Dendritic cell treated with granulocyte-macrophage colony-stimulating factor and Interleukin-4, amounts not matched to agents 40 ng/mL and 50 ng/mL, for 4 days (primary cell): ENCODE data around the gene PHF2.

Experiments used
- H3K27ac Mint-ChIP-seq: one replicate; pipeline ENCODE4 v1.8.0; 2022; ENCODE audit warnings: mild to moderate bottlenecking, mixed read lengths
- H3K27me3 Mint-ChIP-seq: one replicate; pipeline ENCODE4 v1.8.0; 2022; ENCODE audit warnings: mild to moderate bottlenecking, mixed read lengths
- H3K36me3 Mint-ChIP-seq: one replicate; pipeline ENCODE4 v1.8.0; 2022; ENCODE audit warnings: low read depth, mixed read lengths
- H3K4me1 Mint-ChIP-seq: one replicate; pipeline ENCODE4 v1.8.0; 2022; ENCODE audit warnings: low read depth, mixed read lengths
- H3K4me3 Mint-ChIP-seq: one replicate; pipeline ENCODE4 v1.8.0; 2022; ENCODE audit warnings: mild to moderate bottlenecking, moderate library complexity, mixed read lengths
- H3K9me3 Mint-ChIP-seq: one replicate; pipeline ENCODE4 v1.8.0; 2022; ENCODE audit warnings: mixed read lengths
- intact Hi-C: fragments of 100-400 bp; cut with micrococcal nuclease; formaldehyde crosslinking; loops from one replicate; pipeline ENCODE4 v1.15.0; 2022

The PHF2 gene

GRCh38 chr9:93624977-93625376 lies 48.6 kb downstream of the PHF2 start:
- Mint-ChIP-seq H3K4me1 (no peaks in the 10 kb centered on the region), H3K27ac (no peak overlapping the region), H3K36me3 (peaks cover 17% of the 10 kb centered on the region), H3K9me3 (peaks cover 10% of the 10 kb centered on the region), H3K27me3 (no peaks in the 10 kb centered on the region), H3K4me3 (no peak overlapping the region)
- intact Hi-C loops, result no loop called here

- peaks cover 10% of the 10 kb centered on the region for H3K9me3 Mint-ChIP-seq
- no peaks in the 10 kb centered on the region for H3K4me1 Mint-ChIP-seq
- H3K36me3 Mint-ChIP-seq, result peaks cover 64% of the 10 kb centered on the region
- no peak overlapping the region for H3K27ac Mint-ChIP-seq
- no peak overlapping the region for H3K4me3 Mint-ChIP-seq
- H3K27me3 Mint-ChIP-seq, result no peaks in the 10 kb centered on the region
- intact Hi-C loops, result no loop called here
Observed at GRCh38 chr9:93629920-93630319, 53.5 kb downstream of the PHF2 start.

- intact Hi-C loops, result no loop called here
- H3K4me3 Mint-ChIP-seq, result no peak overlapping the region
- H3K4me1 Mint-ChIP-seq, result no peaks in the 10 kb centered on the region
- H3K9me3 Mint-ChIP-seq, result peaks cover 10% of the 10 kb centered on the region
- no peaks in the 10 kb centered on the region for H3K27me3 Mint-ChIP-seq
- H3K36me3 Mint-ChIP-seq, result peaks cover 74% of the 10 kb centered on the region
- H3K27ac Mint-ChIP-seq, result no peak overlapping the region
Observed at GRCh38 chr9:93630806-93631411, 54.5 kb downstream of the PHF2 start.

- Mint-ChIP-seq H3K9me3 (peaks cover 12% of the 10 kb centered on the region), H3K4me1 (no peaks in the 10 kb centered on the region), H3K4me3 (no peak overlapping the region), H3K36me3 (peaks cover 90% of the 10 kb centered on the region), H3K27me3 (no peaks in the 10 kb centered on the region), H3K27ac (no peak overlapping the region)
- intact Hi-C loops, result no loop called here
Observed at GRCh38 chr9:93633492-93634221, 57.3 kb downstream of the PHF2 start.

- Mint-ChIP-seq H3K27me3 (no peaks in the 10 kb centered on the region), H3K36me3 (peaks cover 96% of the 10 kb centered on the region), H3K4me1 (no peaks in the 10 kb centered on the region), H3K27ac (no peak overlapping the region), H3K4me3 (no peak overlapping the region), H3K9me3 (peaks cover 12% of the 10 kb centered on the region)
- intact Hi-C loops, result no loop called here
Observed at GRCh38 chr9:93634311-93635185, 58.2 kb downstream of the PHF2 start.

- H3K4me1 Mint-ChIP-seq, result peaks cover 5% of the 10 kb centered on the region
- H3K27me3 Mint-ChIP-seq, result no peaks in the 10 kb centered on the region
- H3K27ac Mint-ChIP-seq, result no peak overlapping the region
- H3K36me3 Mint-ChIP-seq, result peaks cover 96% of the 10 kb centered on the region
- no peak overlapping the region for H3K4me3 Mint-ChIP-seq
- peaks cover 12% of the 10 kb centered on the region for H3K9me3 Mint-ChIP-seq
- intact Hi-C loops, result no loop called here
Observed at GRCh38 chr9:93635186-93636107, 59.1 kb downstream of the PHF2 start.

GRCh38 chr9:93636172-93636661 lies 59.8 kb downstream of the PHF2 start:
- peaks cover 12% of the 10 kb centered on the region for H3K9me3 Mint-ChIP-seq
- no peak overlapping the region for H3K4me3 Mint-ChIP-seq
- H3K4me1 Mint-ChIP-seq, result peaks cover 9% of the 10 kb centered on the region
- no peaks in the 10 kb centered on the region for H3K27me3 Mint-ChIP-seq
- intact Hi-C loops, result no loop called here
- H3K27ac Mint-ChIP-seq, result no peak overlapping the region
- peaks cover 96% of the 10 kb centered on the region for H3K36me3 Mint-ChIP-seq

- no peaks in the 10 kb centered on the region for H3K27me3 Mint-ChIP-seq
- H3K9me3 Mint-ChIP-seq, result peaks cover 12% of the 10 kb centered on the region
- intact Hi-C loops, result no loop called here
- H3K4me3 Mint-ChIP-seq, result no peak overlapping the region
- H3K27ac Mint-ChIP-seq, result no peak overlapping the region
- peaks cover 9% of the 10 kb centered on the region for H3K4me1 Mint-ChIP-seq
- peaks cover 96% of the 10 kb centered on the region for H3K36me3 Mint-ChIP-seq
Observed at GRCh38 chr9:93636667-93637066, 60.3 kb downstream of the PHF2 start.

GRCh38 chr9:93637886-93638285 lies 61.5 kb downstream of the PHF2 start:
- Mint-ChIP-seq H3K27me3 (no peaks in the 10 kb centered on the region), H3K27ac (no peak overlapping the region), H3K9me3 (peaks cover 12% of the 10 kb centered on the region), H3K4me3 (no peak overlapping the region), H3K36me3 (peaks cover 96% of the 10 kb centered on the region), H3K4me1 (peaks cover 9% of the 10 kb centered on the region)
- intact Hi-C loops, result no loop called here

- Mint-ChIP-seq H3K27ac (no peak overlapping the region), H3K36me3 (peaks cover 96% of the 10 kb centered on the region), H3K27me3 (no peaks in the 10 kb centered on the region), H3K4me3 (no peak overlapping the region), H3K4me1 (peaks cover 9% of the 10 kb centered on the region), H3K9me3 (peaks cover 12% of the 10 kb centered on the region)
- intact Hi-C loops, result no loop called here
Observed at GRCh38 chr9:93640027-93640426, 63.6 kb downstream of the PHF2 start.

- H3K4me1 Mint-ChIP-seq, result peaks cover 9% of the 10 kb centered on the region
- no peak overlapping the region for H3K27ac Mint-ChIP-seq
- H3K9me3 Mint-ChIP-seq, result no peaks in the 10 kb centered on the region
- H3K36me3 Mint-ChIP-seq, result peaks cover 91% of the 10 kb centered on the region
- intact Hi-C loops, result no loop called here
- H3K4me3 Mint-ChIP-seq, result no peak overlapping the region
- no peaks in the 10 kb centered on the region for H3K27me3 Mint-ChIP-seq
Observed at GRCh38 chr9:93642961-93643360, 66.6 kb downstream of the PHF2 start.

- H3K4me1 Mint-ChIP-seq, result peaks cover 9% of the 10 kb centered on the region
- H3K36me3 Mint-ChIP-seq, result peaks cover 76% of the 10 kb centered on the region
- no peaks in the 10 kb centered on the region for H3K9me3 Mint-ChIP-seq
- H3K27me3 Mint-ChIP-seq, result no peaks in the 10 kb centered on the region
- intact Hi-C loops, result no loop called here
- H3K4me3 Mint-ChIP-seq, result no peak overlapping the region
- H3K27ac Mint-ChIP-seq, result no peak overlapping the region
Observed at GRCh38 chr9:93644397-93645088, 68.2 kb downstream of the PHF2 start.
